CD4-positive, alpha-beta T cell treated with Interferon alpha-2 for 1 hour (primary cell): ENCODE data around the gene RNGTT.

Experiments
- DNase-seq, 2 donors: peaks; one replicate each; pipeline ENCODE4 v3.0.0-alpha.2; 2020 to 2022

The RNGTT gene

GRCh38 chr6:88577461-88577860 lies 386.0 kb downstream of the RNGTT start:
- DNase-seq, result no peak

DNA sequence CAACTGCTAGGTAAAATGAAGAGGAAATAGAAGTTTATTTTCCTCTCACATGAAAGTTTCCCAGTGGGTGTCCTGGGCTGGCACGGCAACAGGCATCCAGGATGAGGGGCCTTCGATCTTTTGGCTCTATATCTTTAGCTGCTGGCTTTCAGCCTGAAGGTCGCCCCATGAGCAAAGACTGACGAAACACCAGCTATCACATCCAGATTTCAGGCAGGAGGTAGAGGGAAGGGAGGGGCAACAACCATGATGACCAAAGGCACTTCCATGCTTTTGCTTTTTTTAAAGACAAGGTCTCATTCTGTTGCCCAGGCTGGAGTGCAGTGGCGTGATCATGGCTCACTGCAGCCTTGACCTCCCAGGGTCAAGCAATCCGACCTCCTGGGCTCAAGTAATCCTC lies 387.9 kb downstream of the RNGTT start:
- no peak for DNase-seq

GRCh38 chr6:88574651-88575050 lies 388.8 kb downstream of the RNGTT start:
- no peak for DNase-seq

GRCh38 chr6:88574031-88574430 lies 389.4 kb downstream of the RNGTT start:
- no peak for DNase-seq

GRCh38 chr6:88573561-88573960 lies 389.9 kb downstream of the RNGTT start:
- DNase-seq, result no peak

GRCh38 chr6:88572449-88573139 lies 390.8 kb downstream of the RNGTT start:
- no peak for DNase-seq

DNA sequence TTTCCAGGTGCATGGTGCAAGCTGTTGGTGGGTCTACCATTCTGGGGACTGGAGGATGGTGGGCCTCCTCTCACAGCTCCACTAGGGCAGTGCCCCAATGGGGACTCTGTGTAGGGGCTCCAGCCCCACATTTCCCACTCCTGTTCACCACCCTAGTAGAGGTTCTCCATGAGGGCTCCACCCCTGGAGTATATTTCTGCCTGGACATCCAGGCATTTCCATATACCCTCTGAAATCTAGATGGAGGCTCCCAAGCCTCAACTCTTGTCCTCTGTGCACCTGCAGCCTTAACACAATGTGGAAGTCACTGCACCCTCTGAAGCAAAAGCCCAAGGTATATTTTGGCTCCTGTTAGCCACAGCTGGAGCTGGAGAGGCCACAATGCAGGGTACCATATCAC lies 393.5 kb downstream of the RNGTT start:
- no peak for DNase-seq

GRCh38 chr6:88567696-88568095 lies 395.7 kb downstream of the RNGTT start:
- no peak for DNase-seq

GRCh38 chr6:88566746-88567534 lies 396.5 kb downstream of the RNGTT start:
- DNase-seq, result no peak

DNA sequence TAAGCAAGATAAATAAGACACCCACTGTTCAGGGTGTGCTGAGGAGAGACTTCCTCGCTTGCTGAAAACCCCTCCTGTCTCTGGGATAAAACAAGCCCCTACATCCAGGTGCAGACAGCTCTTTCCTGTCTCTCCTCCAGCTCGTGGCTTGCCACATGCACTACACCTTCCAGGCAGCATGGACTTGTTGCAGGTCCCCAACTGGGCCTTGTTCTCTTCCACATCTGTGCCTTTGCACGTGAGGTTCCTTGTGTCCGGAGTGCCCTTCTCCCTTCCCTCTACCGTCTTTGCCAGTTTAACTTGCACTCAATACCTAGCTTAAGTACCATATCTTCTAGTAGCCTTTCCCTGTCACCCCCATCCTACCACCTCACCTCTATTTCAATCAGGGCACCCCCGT lies 397.6 kb downstream of the RNGTT start:
- DNase-seq, result no peak

DNA sequence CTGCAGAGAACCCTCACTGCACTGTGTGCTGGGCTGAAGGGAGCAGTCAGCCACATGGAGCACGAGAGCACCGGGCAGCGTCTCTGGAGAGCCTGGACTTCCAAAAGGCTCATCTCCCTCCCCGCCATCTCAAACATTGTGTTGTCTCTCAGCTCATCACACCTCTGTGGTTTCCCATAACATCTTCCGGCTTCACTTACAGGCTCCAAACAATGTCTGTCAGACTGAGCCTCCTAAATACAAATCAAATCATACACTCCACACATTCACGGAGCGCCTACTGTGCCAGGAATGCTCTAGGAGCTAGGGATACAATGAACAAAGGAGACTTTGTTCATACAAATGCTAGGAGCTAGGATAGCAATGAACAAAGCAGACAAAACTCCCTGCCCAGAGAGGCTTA lies 398.0 kb downstream of the RNGTT start:
- DNase-seq, result no peak

- no peak for DNase-seq
Observed at GRCh38 chr6:88563277-88563625, 400.2 kb downstream of the RNGTT start.

DNA sequence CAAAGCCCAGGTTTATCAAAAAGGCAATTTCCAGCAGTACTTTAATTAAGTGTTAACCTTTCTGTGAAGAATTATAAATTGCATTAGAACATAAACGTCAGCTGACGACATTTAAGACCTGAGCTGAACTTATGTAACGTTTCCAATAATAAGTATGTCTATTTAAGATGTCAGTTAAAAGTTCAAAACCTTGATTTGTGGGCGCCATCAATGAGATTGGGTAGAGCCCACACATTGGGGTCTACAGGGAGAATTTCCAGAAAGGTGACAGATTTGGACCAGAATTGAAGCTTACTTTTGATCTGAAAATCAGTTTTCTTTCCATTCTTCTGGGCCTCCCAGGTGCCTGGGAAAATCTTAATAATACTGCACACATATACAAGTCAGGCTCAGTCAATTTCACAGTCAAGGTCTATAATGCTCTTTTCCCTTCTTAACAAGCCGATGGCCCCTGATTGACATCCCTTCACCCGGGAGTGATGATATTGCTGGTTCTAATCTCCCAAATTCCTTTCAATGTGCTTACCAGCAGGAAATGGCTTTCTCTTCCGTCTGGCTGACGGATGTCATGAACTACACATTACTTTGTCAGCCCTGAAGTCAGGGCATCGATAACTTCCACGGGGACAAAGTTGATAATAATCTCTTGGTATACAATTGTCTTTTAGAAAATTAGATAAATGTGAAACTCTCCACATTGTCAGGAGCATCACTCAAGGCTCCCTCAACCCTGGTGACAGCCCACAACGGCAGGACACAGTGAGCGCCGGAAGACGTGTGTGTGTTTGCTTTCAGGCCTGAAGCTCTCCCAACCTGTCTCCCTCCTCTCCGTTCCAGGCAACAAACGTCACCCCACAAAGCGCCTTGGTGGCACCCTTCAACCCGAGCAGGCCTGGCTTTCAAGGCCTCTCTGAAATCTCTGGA lies 400.8 kb downstream of the RNGTT start:
- DNase-seq, result no peak

DNA sequence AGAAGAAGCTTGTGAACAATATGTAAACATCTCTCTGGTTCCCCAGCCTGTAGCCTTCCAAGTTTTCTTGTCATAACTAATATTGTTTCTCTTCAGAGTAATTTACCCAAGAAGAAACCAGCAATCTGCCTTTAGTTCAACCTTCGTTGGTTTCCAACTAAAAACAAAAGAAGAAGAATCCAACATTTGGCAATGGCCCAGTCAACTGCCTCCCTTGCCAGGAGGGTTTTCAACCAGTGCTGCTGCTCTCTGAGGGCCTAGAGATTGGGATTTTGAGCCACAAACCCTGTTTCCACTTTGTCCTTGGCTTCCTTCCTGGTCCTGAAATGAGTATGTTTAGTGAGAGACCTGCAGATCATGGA lies 401.5 kb downstream of the RNGTT start:
- no peak for DNase-seq

DNA sequence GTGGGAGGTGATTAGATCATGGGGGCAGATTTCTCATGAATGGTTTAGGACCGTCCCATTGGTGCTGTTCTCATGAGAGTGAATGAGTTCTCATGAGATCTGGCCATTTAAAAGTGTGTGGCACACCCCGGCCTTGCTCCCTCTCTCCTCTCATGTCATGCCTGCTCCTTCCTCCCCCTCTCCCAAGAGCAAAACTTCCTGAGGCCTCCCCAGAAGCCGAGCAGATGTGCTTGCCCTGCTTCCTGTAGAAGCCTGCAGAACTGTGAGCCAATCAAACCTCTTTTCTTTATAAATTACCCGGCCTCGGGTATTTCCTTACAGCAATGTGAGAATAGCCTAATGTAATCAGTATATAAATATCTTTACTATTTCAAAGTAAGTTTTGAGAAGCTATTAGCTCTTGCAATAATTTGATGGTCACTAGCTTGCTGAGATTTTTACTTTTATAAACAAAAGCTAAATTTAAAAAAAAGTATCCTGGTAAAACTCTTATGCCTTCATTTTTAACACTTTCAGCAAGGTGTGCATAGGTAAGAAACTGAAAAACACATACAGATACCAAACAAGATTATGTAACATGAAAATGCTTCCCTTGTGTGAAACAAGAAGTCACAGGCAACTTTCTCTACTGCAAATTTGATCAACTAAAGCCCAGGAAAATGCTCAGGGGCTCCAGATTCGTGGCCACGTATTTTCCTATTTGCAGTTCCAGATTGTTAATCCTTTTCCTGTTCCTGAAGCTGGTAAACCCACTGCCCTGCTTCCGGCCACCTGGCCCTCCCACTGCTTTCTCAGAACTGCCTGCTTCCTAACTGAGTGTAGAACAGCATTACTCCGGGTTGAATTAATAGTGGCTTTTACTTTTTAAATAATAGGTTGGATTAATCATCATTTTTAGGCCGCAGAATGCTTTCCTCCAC lies 402.1 kb downstream of the RNGTT start:
- no peak for DNase-seq
